ENCODE measurements around the gene RAB37. TPM values are rescaled to one million over a fixed set of nuclear protein-coding genes. Genes with fewer than 3 reads are reported as not detected.

RAB37 gene
- total and polyA plus RNA-seq, 2 of the 13 experiments (the other 11 are each of a cell fraction or from before 2014, with no cell fraction given): 0.91 to 3.7 TPM

DNA sequence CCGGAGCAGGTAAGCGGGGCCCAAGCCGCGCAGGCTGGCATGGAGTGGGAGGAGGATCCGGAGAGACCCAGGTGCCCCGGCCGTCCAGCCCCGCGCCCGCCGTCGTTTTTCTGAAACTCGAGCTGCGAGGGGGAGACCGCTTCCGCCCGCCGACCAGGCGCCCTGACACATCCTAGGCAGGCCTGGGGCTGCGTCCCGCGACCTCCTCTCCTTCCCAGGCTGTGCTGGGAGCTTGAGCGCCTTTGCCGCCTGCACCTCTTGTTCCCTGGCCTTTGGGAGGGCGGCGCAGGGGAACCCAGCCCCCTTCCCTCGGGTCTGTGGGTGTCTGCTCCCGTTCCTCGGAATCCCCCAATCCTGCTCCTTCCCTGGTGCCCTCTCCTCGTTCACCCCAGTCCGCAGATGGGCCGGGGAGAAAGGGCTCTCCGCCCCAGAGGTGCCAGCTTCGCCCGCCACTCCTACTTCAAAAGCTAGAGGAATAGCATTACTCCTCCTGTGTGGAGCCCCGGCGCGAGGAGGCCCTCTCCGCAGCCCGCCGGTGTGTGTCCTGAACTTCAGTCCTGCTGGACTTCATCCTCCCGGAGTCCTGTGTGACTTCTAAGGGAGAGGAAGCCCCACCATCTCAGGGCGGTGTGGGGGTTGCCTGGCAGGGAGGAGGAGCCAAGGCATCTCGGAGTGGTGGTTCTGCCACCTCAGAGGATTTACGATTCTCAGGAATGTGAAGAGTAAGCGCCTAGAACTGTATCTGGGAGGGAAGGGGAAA lies 12.4 kb downstream of the RAB37 start (continued):
- TF ChIP-seq TAF1 (CRISPR knock-in tag; IDR thresholded peaks at IDR 0.05) (peak; percentile 3; the same call in 1 of the 2 replicates), BORCS8-MEF2B (CRISPR knock-in tag; IDR thresholded peaks at IDR 0.05) (peak; percentile 48; the same call in 1 of the 2 replicates), BCL6 (CRISPR knock-in tag; IDR thresholded peaks at IDR 0.05) (0 out of 2 replicates have a peak, but pooled peaks have one; percentile 9), ZFY (CRISPR knock-in tag; IDR thresholded peaks at IDR 0.05) (peak; percentile 55), ZNF17 (CRISPR knock-in tag; IDR thresholded peaks at IDR 0.05) (no peak), ZNF331 (CRISPR knock-in tag; IDR thresholded peaks at IDR 0.05) (0 out of 2 replicates have a peak, but pooled peaks have one; percentile 22), ZNF766 (CRISPR knock-in tag; IDR thresholded peaks at IDR 0.05; ENCODE audit: borderline replicate concordance) (no peak), DNMT3B (CRISPR knock-in tag; conservative IDR thresholded peaks at IDR 0.05) (no peak), SRSF4 (IDR thresholded peaks at IDR 0.05; ENCODE audit: low read depth, low read length, poor library complexity, severe bottlenecking) (no peak), ZKSCAN5 (CRISPR knock-in tag; IDR thresholded peaks at IDR 0.05) (no peak), KDM5A (IDR thresholded peaks at IDR 0.05; ENCODE audit: borderline replicate concordance, low read length) (peak; percentile 46), RXRB (CRISPR knock-in tag; IDR thresholded peaks at IDR 0.05; ENCODE audit: borderline replicate concordance) (0 out of 2 replicates have a peak, but pooled peaks have one; percentile 10), REPIN1 (CRISPR knock-in tag; IDR thresholded peaks at IDR 0.05; ENCODE audit: borderline replicate concordance, low read depth) (peak; percentile 16; the same call in 1 of the 2 replicates), HMG20B (CRISPR knock-in tag; conservative IDR thresholded peaks at IDR 0.05) (peak; percentile 23; the same call in 1 of the 2 replicates), ZNF552 (CRISPR knock-in tag; IDR thresholded peaks at IDR 0.05; ENCODE audit: borderline replicate concordance) (0 out of 2 replicates have a peak, but pooled peaks have one; percentile 5), GABPB1 (CRISPR knock-in tag; IDR thresholded peaks at IDR 0.05) (no peak), ZNF251 (CRISPR knock-in tag; IDR thresholded peaks at IDR 0.05) (0 out of 2 replicates have a peak, but pooled peaks have one; percentile 18)
- TF ChIP-seq, protein P1, sequence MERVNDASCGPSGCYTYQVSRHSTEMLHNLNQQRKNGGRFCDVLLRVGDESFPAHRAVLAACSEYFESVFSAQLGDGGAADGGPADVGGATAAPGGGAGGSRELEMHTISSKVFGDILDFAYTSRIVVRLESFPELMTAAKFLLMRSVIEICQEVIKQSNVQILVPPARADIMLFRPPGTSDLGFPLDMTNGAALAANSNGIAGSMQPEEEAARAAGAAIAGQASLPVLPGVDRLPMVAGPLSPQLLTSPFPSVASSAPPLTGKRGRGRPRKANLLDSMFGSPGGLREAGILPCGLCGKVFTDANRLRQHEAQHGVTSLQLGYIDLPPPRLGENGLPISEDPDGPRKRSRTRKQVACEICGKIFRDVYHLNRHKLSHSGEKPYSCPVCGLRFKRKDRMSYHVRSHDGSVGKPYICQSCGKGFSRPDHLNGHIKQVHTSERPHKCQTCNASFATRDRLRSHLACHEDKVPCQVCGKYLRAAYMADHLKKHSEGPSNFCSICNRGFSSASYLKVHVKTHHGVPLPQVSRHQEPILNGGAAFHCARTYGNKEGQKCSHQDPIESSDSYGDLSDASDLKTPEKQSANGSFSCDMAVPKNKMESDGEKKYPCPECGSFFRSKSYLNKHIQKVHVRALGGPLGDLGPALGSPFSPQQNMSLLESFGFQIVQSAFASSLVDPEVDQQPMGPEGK (CRISPR knock-in tag; IDR thresholded peaks at IDR 0.05): peak; percentile 41; the same call in 1 of the 2 replicates
- TF ChIP-seq, protein P2, sequence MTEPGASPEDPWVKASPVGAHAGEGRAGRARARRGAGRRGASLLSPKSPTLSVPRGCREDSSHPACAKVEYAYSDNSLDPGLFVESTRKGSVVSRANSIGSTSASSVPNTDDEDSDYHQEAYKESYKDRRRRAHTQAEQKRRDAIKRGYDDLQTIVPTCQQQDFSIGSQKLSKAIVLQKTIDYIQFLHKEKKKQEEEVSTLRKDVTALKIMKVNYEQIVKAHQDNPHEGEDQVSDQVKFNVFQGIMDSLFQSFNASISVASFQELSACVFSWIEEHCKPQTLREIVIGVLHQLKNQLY (CRISPR knock-in tag; IDR thresholded peaks at IDR 0.05): 0 out of 2 replicates have a peak, but pooled peaks have one; percentile 47
- TF ChIP-seq, protein P3, sequence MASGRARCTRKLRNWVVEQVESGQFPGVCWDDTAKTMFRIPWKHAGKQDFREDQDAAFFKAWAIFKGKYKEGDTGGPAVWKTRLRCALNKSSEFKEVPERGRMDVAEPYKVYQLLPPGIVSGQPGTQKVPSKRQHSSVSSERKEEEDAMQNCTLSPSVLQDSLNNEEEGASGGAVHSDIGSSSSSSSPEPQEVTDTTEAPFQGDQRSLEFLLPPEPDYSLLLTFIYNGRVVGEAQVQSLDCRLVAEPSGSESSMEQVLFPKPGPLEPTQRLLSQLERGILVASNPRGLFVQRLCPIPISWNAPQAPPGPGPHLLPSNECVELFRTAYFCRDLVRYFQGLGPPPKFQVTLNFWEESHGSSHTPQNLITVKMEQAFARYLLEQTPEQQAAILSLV (CRISPR knock-in tag; IDR thresholded peaks at IDR 0.05; ENCODE audit: borderline replicate concordance): peak; percentile 8; the same call in 1 of the 2 replicates
- TF ChIP-seq, protein P4, sequence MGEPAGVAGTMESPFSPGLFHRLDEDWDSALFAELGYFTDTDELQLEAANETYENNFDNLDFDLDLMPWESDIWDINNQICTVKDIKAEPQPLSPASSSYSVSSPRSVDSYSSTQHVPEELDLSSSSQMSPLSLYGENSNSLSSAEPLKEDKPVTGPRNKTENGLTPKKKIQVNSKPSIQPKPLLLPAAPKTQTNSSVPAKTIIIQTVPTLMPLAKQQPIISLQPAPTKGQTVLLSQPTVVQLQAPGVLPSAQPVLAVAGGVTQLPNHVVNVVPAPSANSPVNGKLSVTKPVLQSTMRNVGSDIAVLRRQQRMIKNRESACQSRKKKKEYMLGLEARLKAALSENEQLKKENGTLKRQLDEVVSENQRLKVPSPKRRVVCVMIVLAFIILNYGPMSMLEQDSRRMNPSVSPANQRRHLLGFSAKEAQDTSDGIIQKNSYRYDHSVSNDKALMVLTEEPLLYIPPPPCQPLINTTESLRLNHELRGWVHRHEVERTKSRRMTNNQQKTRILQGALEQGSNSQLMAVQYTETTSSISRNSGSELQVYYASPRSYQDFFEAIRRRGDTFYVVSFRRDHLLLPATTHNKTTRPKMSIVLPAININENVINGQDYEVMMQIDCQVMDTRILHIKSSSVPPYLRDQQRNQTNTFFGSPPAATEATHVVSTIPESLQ (CRISPR knock-in tag; conservative IDR thresholded peaks at IDR 0.05): 0 out of 2 replicates have a peak, but pooled peaks have one; percentile 52
- TF ChIP-seq, protein P5, sequence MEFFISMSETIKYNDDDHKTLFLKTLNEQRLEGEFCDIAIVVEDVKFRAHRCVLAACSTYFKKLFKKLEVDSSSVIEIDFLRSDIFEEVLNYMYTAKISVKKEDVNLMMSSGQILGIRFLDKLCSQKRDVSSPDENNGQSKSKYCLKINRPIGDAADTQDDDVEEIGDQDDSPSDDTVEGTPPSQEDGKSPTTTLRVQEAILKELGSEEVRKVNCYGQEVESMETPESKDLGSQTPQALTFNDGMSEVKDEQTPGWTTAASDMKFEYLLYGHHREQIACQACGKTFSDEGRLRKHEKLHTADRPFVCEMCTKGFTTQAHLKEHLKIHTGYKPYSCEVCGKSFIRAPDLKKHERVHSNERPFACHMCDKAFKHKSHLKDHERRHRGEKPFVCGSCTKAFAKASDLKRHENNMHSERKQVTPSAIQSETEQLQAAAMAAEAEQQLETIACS (CRISPR knock-in tag; IDR thresholded peaks at IDR 0.05): no peak

All from HepG2 (cell line).